Measurements from ENCODE around the gene USP17L5.
A peak's percentile ranks its signal among the peaks of the same experiment; 100 is the strongest.
"Not testable (repeated sequence)": the region's sequence is repeated elsewhere in the genome, so short reads cannot be mapped to it uniquely, and the experiment has no call there.

The USP17L5 gene, protein sequence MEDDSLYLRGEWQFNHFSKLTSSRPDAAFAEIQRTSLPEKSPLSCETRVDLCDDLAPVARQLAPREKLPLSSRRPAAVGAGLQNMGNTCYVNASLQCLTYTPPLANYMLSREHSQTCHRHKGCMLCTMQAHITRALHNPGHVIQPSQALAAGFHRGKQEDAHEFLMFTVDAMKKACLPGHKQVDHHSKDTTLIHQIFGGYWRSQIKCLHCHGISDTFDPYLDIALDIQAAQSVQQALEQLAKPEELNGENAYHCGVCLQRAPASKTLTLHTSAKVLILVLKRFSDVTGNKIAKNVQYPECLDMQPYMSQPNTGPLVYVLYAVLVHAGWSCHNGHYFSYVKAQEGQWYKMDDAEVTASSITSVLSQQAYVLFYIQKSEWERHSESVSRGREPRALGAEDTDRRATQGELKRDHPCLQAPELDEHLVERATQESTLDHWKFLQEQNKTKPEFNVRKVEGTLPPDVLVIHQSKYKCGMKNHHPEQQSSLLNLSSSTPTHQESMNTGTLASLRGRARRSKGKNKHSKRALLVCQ

DNA sequence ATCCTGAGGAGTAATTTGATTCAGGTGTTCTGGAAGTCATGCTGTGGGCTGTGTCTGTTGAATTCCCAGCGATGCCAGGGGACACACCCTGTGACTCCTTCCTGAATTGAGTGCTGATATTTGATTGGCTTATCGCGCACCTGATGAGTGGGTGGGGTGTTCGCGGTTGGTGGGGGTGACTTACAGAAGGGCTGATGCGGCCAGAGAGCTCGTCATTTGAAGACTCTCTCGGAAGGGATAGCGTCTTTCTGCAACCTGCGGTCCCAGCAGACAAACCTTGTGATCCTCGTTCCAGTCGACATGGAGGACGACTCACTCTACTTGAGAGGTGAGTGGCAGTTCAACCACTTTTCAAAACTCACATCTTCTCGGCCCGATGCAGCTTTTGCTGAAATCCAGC, at the start of gene USP17L5:
Gene USP17L5, plus strand, starts transcription at position 301 of the 400 bp plus-strand sequence. Its CDS starts 0 bp downstream, at position 301.
- not testable (repeated sequence) for DNase-seq (ENCODE audit: low read depth)

DNA sequence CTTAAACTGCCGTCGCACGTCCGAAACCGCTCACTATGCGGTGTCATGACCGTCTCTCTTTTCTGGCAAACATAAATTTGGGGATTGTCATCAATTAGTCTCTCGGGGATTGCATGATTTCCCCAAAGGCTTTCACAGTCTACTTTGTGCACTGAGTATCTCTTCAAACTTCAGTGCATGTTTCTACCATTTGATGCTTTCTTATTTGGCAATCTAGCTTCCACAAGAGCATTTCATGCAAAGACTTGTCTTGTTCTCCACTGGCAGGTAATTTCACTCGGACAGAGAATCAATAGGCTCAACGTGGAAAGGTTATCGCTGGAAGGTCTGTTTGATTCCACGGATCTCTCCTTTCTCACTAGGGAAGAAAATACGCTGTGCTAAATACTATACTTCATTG, 15.0 kb upstream of the USP17L5 start:
- DNase-seq (ENCODE audit: low read depth), result not testable (repeated sequence)

DNA sequence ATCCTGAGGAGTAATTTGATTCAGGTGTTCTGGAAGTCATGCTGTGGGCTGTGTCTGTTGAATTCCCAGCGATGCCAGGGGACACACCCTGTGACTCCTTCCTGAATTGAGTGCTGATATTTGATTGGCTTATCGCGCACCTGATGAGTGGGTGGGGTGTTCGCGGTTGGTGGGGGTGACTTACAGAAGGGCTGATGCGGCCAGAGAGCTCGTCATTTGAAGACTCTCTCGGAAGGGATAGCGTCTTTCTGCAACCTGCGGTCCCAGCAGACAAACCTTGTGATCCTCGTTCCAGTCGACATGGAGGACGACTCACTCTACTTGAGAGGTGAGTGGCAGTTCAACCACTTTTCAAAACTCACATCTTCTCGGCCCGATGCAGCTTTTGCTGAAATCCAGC, 14.3 kb upstream of the USP17L5 start, which contains the start of gene USP17L24:
Gene USP17L24, plus strand, starts transcription at position 301 of the 400 bp plus-strand sequence. Its CDS starts 0 bp downstream, at position 301.
- DNase-seq (ENCODE audit: low read depth), result not testable (repeated sequence)

DNA sequence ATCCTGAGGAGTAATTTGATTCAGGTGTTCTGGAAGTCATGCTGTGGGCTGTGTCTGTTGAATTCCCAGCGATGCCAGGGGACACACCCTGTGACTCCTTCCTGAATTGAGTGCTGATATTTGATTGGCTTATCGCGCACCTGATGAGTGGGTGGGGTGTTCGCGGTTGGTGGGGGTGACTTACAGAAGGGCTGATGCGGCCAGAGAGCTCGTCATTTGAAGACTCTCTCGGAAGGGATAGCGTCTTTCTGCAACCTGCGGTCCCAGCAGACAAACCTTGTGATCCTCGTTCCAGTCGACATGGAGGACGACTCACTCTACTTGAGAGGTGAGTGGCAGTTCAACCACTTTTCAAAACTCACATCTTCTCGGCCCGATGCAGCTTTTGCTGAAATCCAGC, 9.6 kb upstream of the USP17L5 start, which contains the start of gene USP17L25:
Gene USP17L25, plus strand, starts transcription at position 301 of the 400 bp plus-strand sequence. Its CDS starts 0 bp downstream, at position 301.
- DNase-seq (ENCODE audit: low read depth), result not testable (repeated sequence)

DNA sequence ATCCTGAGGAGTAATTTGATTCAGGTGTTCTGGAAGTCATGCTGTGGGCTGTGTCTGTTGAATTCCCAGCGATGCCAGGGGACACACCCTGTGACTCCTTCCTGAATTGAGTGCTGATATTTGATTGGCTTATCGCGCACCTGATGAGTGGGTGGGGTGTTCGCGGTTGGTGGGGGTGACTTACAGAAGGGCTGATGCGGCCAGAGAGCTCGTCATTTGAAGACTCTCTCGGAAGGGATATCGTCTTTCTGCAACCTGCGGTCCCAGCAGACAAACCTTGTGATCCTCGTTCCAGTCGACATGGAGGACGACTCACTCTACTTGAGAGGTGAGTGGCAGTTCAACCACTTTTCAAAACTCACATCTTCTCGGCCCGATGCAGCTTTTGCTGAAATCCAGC, 4.8 kb upstream of the USP17L5 start, which contains the start of gene USP17L26:
Gene USP17L26, plus strand, starts transcription at position 301 of the 400 bp plus-strand sequence. Its CDS starts 0 bp downstream, at position 301.
- DNase-seq (ENCODE audit: low read depth), result not testable (repeated sequence)

DNA sequence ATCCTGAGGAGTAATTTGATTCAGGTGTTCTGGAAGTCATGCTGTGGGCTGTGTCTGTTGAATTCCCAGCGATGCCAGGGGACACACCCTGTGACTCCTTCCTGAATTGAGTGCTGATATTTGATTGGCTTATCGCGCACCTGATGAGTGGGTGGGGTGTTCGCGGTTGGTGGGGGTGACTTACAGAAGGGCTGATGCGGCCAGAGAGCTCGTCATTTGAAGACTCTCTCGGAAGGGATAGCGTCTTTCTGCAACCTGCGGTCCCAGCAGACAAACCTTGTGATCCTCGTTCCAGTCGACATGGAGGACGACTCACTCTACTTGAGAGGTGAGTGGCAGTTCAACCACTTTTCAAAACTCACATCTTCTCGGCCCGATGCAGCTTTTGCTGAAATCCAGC, 4.6 kb downstream of the USP17L5 start, which contains the start of gene USP17L27:
Gene USP17L27, plus strand, starts transcription at position 301 of the 400 bp plus-strand sequence. Its CDS starts 0 bp downstream, at position 301.
- DNase-seq (ENCODE audit: low read depth), result not testable (repeated sequence)

DNA sequence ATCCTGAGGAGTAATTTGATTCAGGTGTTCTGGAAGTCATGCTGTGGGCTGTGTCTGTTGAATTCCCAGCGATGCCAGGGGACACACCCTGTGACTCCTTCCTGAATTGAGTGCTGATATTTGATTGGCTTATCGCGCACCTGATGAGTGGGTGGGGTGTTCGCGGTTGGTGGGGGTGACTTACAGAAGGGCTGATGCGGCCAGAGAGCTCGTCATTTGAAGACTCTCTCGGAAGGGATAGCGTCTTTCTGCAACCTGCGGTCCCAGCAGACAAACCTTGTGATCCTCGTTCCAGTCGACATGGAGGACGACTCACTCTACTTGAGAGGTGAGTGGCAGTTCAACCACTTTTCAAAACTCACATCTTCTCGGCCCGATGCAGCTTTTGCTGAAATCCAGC, 9.4 kb downstream of the USP17L5 start, which contains the start of gene USP17L28:
Gene USP17L28, plus strand, starts transcription at position 301 of the 400 bp plus-strand sequence. Its CDS starts 0 bp downstream, at position 301.
- not testable (repeated sequence) for DNase-seq (ENCODE audit: low read depth)

DNA sequence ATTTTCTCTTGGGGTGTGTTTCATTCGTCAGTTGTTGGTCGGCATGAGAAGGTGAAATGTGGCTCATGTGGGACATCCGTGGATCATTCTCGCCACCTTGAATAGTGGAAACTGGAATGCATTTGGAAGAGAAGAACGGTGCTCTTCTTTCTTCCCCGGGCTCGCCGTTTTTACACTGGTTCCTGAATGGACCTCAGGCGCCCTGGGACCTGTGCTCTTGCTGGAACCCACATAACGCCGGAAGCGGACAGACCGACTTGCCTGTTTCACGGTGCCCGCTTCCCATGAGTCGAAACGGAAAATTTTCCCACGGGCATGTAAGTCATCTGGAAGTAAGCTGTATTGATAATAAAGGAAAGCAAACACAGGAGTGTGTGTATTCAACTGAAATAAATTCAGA, 11.7 kb downstream of the USP17L5 start:
- not testable (repeated sequence) for DNase-seq (ENCODE audit: low read depth)

DNA sequence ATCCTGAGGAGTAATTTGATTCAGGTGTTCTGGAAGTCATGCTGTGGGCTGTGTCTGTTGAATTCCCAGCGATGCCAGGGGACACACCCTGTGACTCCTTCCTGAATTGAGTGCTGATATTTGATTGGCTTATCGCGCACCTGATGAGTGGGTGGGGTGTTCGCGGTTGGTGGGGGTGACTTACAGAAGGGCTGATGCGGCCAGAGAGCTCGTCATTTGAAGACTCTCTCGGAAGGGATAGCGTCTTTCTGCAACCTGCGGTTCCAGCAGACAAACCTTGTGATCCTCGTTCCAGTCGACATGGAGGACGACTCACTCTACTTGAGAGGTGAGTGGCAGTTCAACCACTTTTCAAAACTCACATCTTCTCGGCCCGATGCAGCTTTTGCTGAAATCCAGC, 14.1 kb downstream of the USP17L5 start, which contains the start of gene USP17L29:
Gene USP17L29, plus strand, starts transcription at position 301 of the 400 bp plus-strand sequence. Its CDS starts 0 bp downstream, at position 301.
- not testable (repeated sequence) for DNase-seq (ENCODE audit: low read depth)

DNA sequence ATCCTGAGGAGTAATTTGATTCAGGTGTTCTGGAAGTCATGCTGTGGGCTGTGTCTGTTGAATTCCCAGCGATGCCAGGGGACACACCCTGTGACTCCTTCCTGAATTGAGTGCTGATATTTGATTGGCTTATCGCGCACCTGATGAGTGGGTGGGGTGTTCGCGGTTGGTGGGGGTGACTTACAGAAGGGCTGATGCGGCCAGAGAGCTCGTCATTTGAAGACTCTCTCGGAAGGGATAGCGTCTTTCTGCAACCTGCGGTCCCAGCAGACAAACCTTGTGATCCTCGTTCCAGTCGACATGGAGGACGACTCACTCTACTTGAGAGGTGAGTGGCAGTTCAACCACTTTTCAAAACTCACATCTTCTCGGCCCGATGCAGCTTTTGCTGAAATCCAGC, 23.6 kb downstream of the USP17L5 start, which contains the start of gene USP17L30:
Gene USP17L30, plus strand, starts transcription at position 301 of the 400 bp plus-strand sequence. Its CDS starts 0 bp downstream, at position 301.
- DNase-seq (ENCODE audit: low read depth), result not testable (repeated sequence)

DNA sequence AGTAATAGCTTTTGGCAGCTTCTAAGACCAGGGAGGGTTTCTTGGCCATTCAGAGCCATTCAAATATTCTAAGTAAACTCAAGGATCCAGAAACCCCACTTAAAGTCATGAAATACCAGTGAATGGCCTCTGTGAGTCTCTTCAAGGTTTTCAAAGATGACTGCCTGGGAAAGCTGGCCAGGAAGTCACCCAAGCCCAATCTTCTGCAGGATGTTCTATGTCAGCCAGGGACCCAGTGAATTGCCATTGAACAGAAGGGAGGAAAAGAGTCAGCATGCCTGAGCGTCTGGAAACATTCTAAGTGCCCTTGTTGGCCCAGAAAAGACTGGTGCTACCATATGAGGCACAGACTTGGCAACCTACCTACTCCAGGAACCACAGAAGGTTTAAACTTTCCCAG, 40.7 kb downstream of the USP17L5 start:
- not testable (repeated sequence) for DNase-seq (ENCODE audit: low read depth)

DNA sequence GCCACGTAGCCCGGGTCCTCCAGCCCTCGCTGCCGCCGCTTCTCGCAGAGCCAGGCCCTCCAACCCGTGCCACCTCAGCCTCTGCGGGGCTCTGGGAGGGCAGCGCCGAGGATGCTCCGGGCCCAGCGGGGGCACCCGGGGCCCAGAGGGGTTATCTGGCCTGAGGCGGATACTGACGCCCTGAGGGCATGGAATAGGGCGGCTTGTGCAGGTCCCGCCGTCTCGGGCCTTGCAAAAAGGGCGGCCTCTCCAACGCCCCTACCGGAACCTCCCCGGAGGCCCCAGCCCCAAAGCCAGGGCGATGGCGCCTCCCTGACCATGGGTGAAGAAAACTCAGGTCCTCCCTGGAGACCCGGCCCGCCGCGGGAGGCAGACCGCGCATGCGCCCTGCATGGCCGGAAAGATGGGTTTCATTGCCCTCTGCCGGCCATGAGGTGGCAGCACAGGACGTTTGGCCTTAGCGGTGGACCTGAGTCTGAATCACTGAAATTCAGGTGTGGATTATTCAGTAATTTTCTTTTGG, 41.9 kb downstream of the USP17L5 start:
- peak; percentile 24 for DNase-seq (ENCODE audit: low read depth)

DNA sequence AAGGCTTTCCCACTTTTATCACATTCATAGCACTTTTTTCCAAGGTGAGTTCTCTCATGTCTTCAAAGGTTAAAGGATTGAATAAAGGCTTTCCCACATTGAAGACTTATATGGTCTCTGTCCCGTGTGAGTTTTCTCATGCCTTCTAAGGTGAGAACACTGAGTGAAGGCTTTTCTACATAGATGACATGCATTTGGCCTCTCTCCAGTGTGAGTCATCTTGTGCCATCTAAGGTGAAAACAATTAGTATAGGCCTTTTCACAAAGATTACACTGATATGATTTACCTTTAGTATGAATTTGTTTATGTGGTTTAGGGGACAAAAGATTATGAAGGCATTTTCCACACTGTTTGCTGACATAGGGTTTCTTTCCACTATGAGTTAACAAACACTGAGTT, 44.9 kb downstream of the USP17L5 start:
- no peak for DNase-seq (ENCODE audit: low read depth)

DNA sequence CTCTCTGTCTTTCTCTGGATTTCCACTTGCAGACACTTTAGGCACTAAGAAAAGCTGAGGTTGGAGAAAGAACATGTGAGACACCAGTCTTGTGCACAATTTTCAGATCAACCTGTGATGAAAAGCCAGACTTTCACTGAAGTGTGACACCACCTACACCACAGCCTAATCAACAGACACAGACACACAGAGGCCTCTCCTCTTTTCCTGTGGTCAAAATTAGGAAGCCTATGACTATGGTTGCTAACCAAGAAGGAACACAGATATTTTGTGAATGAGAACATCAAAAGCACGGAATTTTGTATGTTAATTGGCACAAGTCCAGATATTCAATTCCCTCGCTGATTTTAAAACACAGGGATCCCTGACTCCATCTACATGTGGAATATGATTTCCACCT, 49.8 kb downstream of the USP17L5 start:
- DNase-seq (ENCODE audit: low read depth), result not testable (repeated sequence)
